CD14-positive monocyte (primary cell): ENCODE measurements around the gene CCDC85A. TPM values are rescaled to one million over a fixed set of nuclear protein-coding genes. Genes with fewer than 3 reads are reported as not detected.

Experiments
- DNase-seq, 3 donors: peaks; one replicate each; pipeline ENCODE4 v3.0.0-alpha.2; 2011 to 2022
- H2AFZ ChIP-seq: 2 replicates; pipeline ENCODE4 v1.6.0; 2012; ENCODE audit warnings: mild to moderate bottlenecking, low read depth, low read length, inconsistent platforms; ENCODE audit not compliant: insufficient read depth, poor library complexity, severe bottlenecking
- H3K27ac ChIP-seq, 2 donors: 1 replicate in 1 of 2; 2 replicates in 1 of 2; pipeline ENCODE4 v1.5.1; 2012 to 2013; ENCODE audit warnings: low read length in 2 of 2, control low read depth in 1 of 2, inconsistent platforms in 1 of 2, low read depth in 1 of 2, mild to moderate bottlenecking in 1 of 2
- H3K27me3 ChIP-seq, 2 donors: one replicate each; pipeline versions ENCODE4 v1.6.0 to v1.6.1; 2011 to 2013; ENCODE audit warnings: low read length in 2 of 2; ENCODE audit not compliant: control insufficient read depth in 2 of 2, insufficient read depth in 2 of 2
- H3K36me3 ChIP-seq, 2 donors: replicated peaks in 1 of 2; 1 replicate in 1 of 2; 2 replicates in 1 of 2; pipeline versions ENCODE4 v1.5.1 to v1.6.1; 2012 to 2013; ENCODE audit warnings: low read length in 2 of 2, control low read depth in 1 of 2, inconsistent platforms in 1 of 2, mild to moderate bottlenecking in 1 of 2; ENCODE audit not compliant: insufficient read depth in 2 of 2, control insufficient read depth in 1 of 2
- H3K4me1 ChIP-seq, 2 donors: 1 replicate in 1 of 2; 2 replicates in 1 of 2; pipeline versions ENCODE4 v1.5.1 to v1.6.1; 2012 to 2013; ENCODE audit warnings: low read length in 2 of 2, control low read depth in 1 of 2, inconsistent platforms in 1 of 2, mild to moderate bottlenecking in 1 of 2, moderate library complexity in 1 of 2; ENCODE audit not compliant: insufficient read depth in 2 of 2, control insufficient read depth in 1 of 2
- H3K4me2 ChIP-seq: replicated peaks from 2 replicates; pipeline ENCODE3; 2012; ENCODE audit warnings: low read length, moderate library complexity, mild to moderate bottlenecking; ENCODE audit not compliant: poor library complexity, severe bottlenecking; ENCODE audit errors: extremely low read depth
- H3K4me3 ChIP-seq, 3 experiments: fragments of 200-600 bp in 1 of 3; sonication (generic) in 1 of 3; replicated peaks in 1 of 3; 1 replicate in 2 of 3; 2 replicates in 1 of 3; pipeline ENCODE4 v1.5.1; 2011 to 2013; ENCODE audit warnings: low read length in 3 of 3, mild to moderate bottlenecking in 3 of 3, control low read depth in 2 of 3, low read depth in 2 of 3, inconsistent platforms in 1 of 3, moderate library complexity in 1 of 3
- H3K79me2 ChIP-seq: 2 replicates; pipeline ENCODE4 v1.6.0; 2012; ENCODE audit warnings: mild to moderate bottlenecking, control low read depth, inconsistent platforms, low read length, moderate library complexity; ENCODE audit not compliant: insufficient read depth
- H3K9ac ChIP-seq: 2 replicates; pipeline ENCODE4 v1.6.0; 2017; ENCODE audit warnings: low read length, mild to moderate bottlenecking; ENCODE audit not compliant: insufficient read depth, poor library complexity, severe bottlenecking
- H3K9me3 ChIP-seq, 2 donors: replicated peaks in 1 of 2; 1 replicate in 1 of 2; 2 replicates in 1 of 2; pipeline versions ENCODE4 v1.5.1 to v1.6.1; 2012 to 2013; ENCODE audit warnings: low read length in 2 of 2, control low read depth in 1 of 2; ENCODE audit not compliant: control insufficient read depth in 1 of 2, insufficient read depth in 1 of 2
- H4K20me1 ChIP-seq: 2 replicates; pipeline ENCODE4 v1.6.0; 2012; ENCODE audit warnings: mild to moderate bottlenecking, low read length, control low read depth, moderate library complexity; ENCODE audit not compliant: insufficient read depth
- H3K27ac Mint-ChIP-seq, 7 donors: one replicate each; pipeline ENCODE4 v1.8.0; 2020; ENCODE audit warnings: mild to moderate bottlenecking in 7 of 7, mixed read lengths in 7 of 7, moderate library complexity in 6 of 7, inconsistent platforms in 2 of 7
- H3K27me3 Mint-ChIP-seq, 3 donors: one replicate each; pipeline ENCODE4 v1.8.0; 2021 to 2022; ENCODE audit warnings: low read depth in 3 of 3, mild to moderate bottlenecking in 3 of 3, mixed read lengths in 3 of 3, moderate library complexity in 3 of 3, inconsistent platforms in 1 of 3
- H3K36me3 Mint-ChIP-seq, 2 donors: one replicate each; pipeline ENCODE4 v1.8.0; 2020; ENCODE audit warnings: mixed read lengths in 2 of 2, inconsistent platforms in 1 of 2, mild to moderate bottlenecking in 1 of 2
- H3K4me1 Mint-ChIP-seq: one replicate; pipeline ENCODE4 v1.8.0; 2020; ENCODE audit warnings: mild to moderate bottlenecking, mixed read lengths
- H3K4me3 Mint-ChIP-seq, 2 donors: one replicate each; pipeline ENCODE4 v1.8.0; 2020; ENCODE audit warnings: mild to moderate bottlenecking in 2 of 2, mixed read lengths in 2 of 2, moderate library complexity in 1 of 2
- H3K9me3 Mint-ChIP-seq, 7 donors: one replicate each; pipeline ENCODE4 v1.8.0; 2020 to 2022; ENCODE audit warnings: mixed read lengths in 7 of 7, mild to moderate bottlenecking in 6 of 7, moderate library complexity in 6 of 7, inconsistent platforms in 2 of 7
- CTCF ChIP-seq: fragments of 200-600 bp; IDR thresholded peaks from one replicate; pipeline ENCODE4 v1.8.0; 2022; ENCODE audit warnings: antibody characterized with exemption, mild to moderate bottlenecking
- WGBS: methylation state at CpG from one replicate; pipeline ENCODE4 v1.1.5; 2013; ENCODE audit warnings: missing lambda C conversion rate; ENCODE audit not compliant: insufficient coverage; 5-methylcytosine and 5-hydroxymethylcytosine counted together
- intact Hi-C, 2 donors: fragments of 100-400 bp; cut with micrococcal nuclease; formaldehyde crosslinking; loops; one replicate each; pipeline versions ENCODE4 v1.15.0 to v1.15.1; 2023
- polyA plus RNA-seq, 3 donors: library from polyadenylated mRNA; depleted of rRNA in 1 of 3; unstranded in 2 of 3; stranded (reverse) in 1 of 3; fragments of 300-500 nt in 2 of 3; fragments of >200 nt in 1 of 3; fragmentation: Illumina TruSeq in 2 of 3; gene quantifications; 1 replicate in 2 of 3; 2 replicates in 1 of 3; pipeline ENCODE4 v1.2.3, GENCODE V29; 2012 to 2021

The CCDC85A gene
- polyA plus RNA-seq, 3 donors = not detected

DNA sequence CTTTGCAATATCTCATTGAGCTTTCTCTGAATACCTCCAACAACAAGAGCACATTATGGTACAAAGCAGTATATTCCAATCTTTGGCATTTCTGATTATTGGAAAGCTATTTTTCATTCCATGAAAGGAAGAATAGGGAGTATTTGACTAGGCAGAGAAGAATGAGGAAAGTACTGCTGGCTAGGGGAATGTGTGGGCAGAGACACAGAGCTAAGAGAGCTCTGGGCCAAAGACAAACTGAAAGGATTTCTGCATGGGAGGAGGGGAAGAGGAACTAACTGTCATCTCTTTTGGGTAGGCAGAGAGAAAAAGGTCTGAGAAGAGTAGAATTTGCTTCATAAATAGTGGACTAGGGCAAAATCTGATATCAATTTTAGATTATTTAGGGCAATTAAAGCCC, 150.8 kb downstream of the CCDC85A start:
- no peak overlapping the region for H3K4me3 Mint-ChIP-seq
- H3K9ac ChIP-seq = no peak overlapping the region
- H3K79me2 ChIP-seq = no peaks in the 10 kb centered on the region
- no peaks in the 10 kb centered on the region for H3K9me3 ChIP-seq
- H3K27ac Mint-ChIP-seq = no peak overlapping the region
- H3K9me3 Mint-ChIP-seq = peaks cover 0 to 4% (median 0%) of the 10 kb centered on the region in 7 donors
- no peaks in the 10 kb centered on the region for H3K36me3 Mint-ChIP-seq
- no peak for TF ChIP-seq CTCF
- intact Hi-C loops = no loop called here
- no peak overlapping the region for H2AFZ ChIP-seq
- no peaks in the 10 kb centered on the region for H3K36me3 ChIP-seq
- H3K4me2 ChIP-seq = no peak overlapping the region
- no peak overlapping the region for H3K27ac ChIP-seq
- H4K20me1 ChIP-seq = no peaks in the 10 kb centered on the region
- H3K4me1 ChIP-seq = no peaks in the 10 kb centered on the region
- no peak for DNase-seq
- no peak overlapping the region for H3K4me3 ChIP-seq
- no peaks in the 10 kb centered on the region for H3K27me3 ChIP-seq
- H3K27me3 Mint-ChIP-seq = peaks cover 0 to 3% (median 0%) of the 10 kb centered on the region in 3 donors
- H3K4me1 Mint-ChIP-seq = no peaks in the 10 kb centered on the region

DNA sequence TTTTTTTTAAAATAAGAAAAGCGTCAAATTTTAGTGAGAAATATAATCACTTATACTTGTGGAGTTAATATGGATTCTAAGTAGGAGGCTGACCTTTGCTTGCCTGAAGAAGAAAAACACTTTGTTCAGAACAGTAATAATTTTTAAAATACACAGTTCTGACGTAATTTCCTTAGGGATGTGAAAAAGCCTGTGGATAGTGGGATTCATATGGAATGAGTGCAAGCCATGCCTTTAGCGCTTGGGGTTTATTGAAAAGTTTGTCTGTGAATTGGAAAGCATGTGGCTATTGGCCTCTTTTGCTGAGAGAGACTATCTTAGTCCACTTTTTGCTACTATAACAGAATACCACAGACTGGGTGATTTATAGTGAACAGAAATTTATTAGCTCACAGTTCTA, 151.3 kb downstream of the CCDC85A start:
- H3K27ac Mint-ChIP-seq = no peak overlapping the region
- no peaks in the 10 kb centered on the region for H3K4me1 ChIP-seq
- intact Hi-C loops = no loop called here
- no peak overlapping the region for H3K4me2 ChIP-seq
- H3K36me3 ChIP-seq = no peaks in the 10 kb centered on the region
- H3K27me3 Mint-ChIP-seq = peaks cover 0 to 3% (median 1%) of the 10 kb centered on the region in 3 donors
- H3K4me3 Mint-ChIP-seq = no peak overlapping the region
- WGBS = 100% methylated on average over 1 of the region's 3 CpGs
- no peaks in the 10 kb centered on the region for H3K27me3 ChIP-seq
- no peak for TF ChIP-seq CTCF
- H3K9ac ChIP-seq = no peak overlapping the region
- no peak for DNase-seq
- no peak overlapping the region for H3K27ac ChIP-seq
- no peak overlapping the region for H3K4me3 ChIP-seq
- no peaks in the 10 kb centered on the region for H3K4me1 Mint-ChIP-seq
- H4K20me1 ChIP-seq = no peaks in the 10 kb centered on the region
- H3K9me3 Mint-ChIP-seq = peaks cover 0 to 4% (median 0%) of the 10 kb centered on the region in 7 donors
- H2AFZ ChIP-seq = no peak overlapping the region
- H3K9me3 ChIP-seq = no peaks in the 10 kb centered on the region
- no peaks in the 10 kb centered on the region for H3K36me3 Mint-ChIP-seq
- no peaks in the 10 kb centered on the region for H3K79me2 ChIP-seq
